HepG2 (cell line): ENCODE results near the gene DCD.

Source experiments
- KLF13 ChIP-seq: sonication (generic); formaldehyde crosslinking; IDR thresholded peaks from 2 replicates; pipeline ENCODE4 v1.4.0; 2020; ENCODE audit warnings: mild to moderate bottlenecking, missing genetic modification reagents
- PLSCR1 ChIP-seq: sonication (generic); formaldehyde crosslinking; IDR thresholded peaks from 2 replicates; pipeline ENCODE4 v1.5.0; 2020; ENCODE audit warnings: missing genetic modification reagents, mild to moderate bottlenecking, borderline replicate concordance
- ZNF564 ChIP-seq: sonication (generic); formaldehyde crosslinking; IDR thresholded peaks from 2 replicates; pipeline ENCODE4 v1.8.1; 2023; ENCODE audit warnings: mild to moderate bottlenecking, missing genetic modification reagents
- ZNF639 ChIP-seq: conservative IDR thresholded peaks from 2 replicates; pipeline ENCODE4 v1.6.1; 2018; ENCODE audit warnings: missing genetic modification reagents
- TF ChIP-seq, protein P1 (sequence below): sonication (generic); formaldehyde crosslinking; IDR thresholded peaks from 2 replicates; pipeline ENCODE4 v1.5.0; 2020; ENCODE audit warnings: mild to moderate bottlenecking, missing genetic modification reagents, moderate library complexity

DNA sequence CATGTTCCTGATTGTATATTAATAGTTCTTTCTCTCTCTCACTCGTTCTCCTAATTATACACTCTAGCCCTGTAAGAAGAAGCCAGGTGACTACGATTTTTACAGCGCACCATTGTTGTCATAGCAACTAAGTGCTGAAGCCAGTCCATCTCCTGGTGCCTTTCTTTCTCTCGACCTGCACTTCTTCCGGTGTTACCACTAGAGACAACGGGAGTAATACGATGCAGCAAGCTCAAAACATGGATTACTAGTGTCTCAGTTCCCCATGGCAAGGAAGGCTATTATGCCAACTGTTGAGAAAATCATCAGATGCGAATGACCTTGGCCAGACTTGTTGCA lies 40.8 kb upstream of the DCD start:
- TF ChIP-seq ZNF564 (CRISPR knock-in tag) (no peak), KLF13 (CRISPR knock-in tag) (no peak), PLSCR1 (no peak), ZNF639 (CRISPR knock-in tag) (no peak)
- TF ChIP-seq, protein P1, sequence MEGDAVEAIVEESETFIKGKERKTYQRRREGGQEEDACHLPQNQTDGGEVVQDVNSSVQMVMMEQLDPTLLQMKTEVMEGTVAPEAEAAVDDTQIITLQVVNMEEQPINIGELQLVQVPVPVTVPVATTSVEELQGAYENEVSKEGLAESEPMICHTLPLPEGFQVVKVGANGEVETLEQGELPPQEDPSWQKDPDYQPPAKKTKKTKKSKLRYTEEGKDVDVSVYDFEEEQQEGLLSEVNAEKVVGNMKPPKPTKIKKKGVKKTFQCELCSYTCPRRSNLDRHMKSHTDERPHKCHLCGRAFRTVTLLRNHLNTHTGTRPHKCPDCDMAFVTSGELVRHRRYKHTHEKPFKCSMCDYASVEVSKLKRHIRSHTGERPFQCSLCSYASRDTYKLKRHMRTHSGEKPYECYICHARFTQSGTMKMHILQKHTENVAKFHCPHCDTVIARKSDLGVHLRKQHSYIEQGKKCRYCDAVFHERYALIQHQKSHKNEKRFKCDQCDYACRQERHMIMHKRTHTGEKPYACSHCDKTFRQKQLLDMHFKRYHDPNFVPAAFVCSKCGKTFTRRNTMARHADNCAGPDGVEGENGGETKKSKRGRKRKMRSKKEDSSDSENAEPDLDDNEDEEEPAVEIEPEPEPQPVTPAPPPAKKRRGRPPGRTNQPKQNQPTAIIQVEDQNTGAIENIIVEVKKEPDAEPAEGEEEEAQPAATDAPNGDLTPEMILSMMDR: no peak
